Stimulated activated CD4-positive, alpha-beta T cell treated with anti-CD3 and anti-CD28 coated beads, Interleukin-2, amount 100 ng/mL, for 48 hours (primary cell): ENCODE measurements around the gene SLC35C1.
"Not testable (repeated sequence)": the region's sequence is repeated elsewhere in the genome, so short reads cannot be mapped to it uniquely, and the experiment has no call there.

Experiments used
- DNase-seq, 2 donors: peaks; one replicate each; pipeline ENCODE4 v3.0.0-alpha.2; 2020

The SLC35C1 gene

DNA sequence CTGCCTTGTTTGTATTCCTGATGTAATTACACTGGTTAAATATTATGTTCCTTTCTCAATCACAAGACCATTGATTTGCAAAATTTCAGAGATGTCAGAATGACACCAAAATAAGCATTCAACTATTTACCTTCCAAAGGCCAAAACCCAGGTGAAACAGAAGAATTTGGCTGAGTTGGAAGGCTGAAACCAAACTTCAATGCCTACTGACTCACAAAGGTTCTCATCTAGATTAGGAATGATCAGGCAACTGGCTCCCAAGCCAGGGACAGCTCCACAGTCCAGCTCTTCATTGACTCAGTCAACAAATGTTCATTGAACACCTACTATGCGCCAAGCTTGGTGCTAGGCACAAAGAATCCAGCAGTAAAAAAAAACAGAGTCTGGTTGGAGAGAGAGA, 13.4 kb upstream of the SLC35C1 start:
- DNase-seq, result no peak

DNA sequence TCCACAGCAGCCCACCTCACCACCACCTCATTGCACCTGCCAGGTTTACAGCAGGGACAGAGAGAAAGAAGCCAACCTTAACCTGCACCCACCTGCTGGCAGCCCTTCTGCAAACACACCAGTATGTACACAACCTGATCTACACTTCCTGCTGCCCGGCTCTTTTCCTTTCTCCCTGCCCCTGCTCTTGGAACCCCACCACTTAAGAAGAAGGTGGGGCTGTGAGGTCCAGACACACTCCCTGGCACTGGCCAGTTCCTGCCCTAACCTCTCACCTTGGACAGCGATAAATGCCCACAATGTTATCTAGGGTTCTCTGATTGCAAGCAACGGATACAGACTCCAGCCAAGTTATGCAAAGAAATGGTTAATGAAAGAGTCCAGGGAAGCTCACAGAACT, 10.8 kb upstream of the SLC35C1 start:
- no peak for DNase-seq

DNA sequence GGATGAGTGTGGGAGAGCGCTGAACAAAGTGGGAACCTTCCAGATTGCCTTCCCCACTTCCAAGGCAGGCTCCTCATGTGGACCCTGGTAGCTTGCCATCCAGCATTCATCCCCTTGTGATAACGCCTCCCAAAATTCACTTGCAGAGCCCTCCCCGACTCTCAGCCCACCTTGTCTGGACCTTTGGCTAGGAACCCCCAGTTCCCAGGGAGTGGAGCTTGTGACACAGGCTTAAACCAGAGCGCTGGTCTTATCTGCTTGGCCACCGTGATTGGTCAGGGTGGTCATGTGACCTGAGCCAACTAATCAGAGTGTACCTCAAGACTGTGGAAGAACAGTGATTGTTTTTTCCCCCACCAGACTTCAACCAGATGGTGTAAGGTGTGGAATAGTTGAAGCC, 9.6 kb upstream of the SLC35C1 start:
- DNase-seq, result no peak

DNA sequence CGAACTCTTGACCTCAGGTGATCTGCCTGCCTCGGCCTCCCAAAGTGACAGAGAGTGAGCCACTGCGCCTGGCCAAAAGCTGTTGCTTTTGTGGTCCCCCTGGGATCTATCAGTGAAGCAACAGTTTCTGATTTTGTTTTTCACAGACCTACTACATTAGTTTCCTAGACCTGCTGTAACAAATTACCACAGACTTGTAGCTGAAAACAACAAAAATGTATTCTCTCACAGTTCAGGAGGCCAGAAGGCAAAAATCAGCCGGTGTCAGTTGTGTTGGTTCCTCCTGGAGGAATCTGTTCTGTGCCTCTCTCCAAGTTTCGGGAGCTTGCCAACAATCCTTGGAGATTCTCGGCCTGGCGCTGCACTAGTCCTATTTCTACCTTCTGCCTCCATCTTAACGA, 8.5 kb upstream of the SLC35C1 start:
- DNase-seq, result no peak

DNA sequence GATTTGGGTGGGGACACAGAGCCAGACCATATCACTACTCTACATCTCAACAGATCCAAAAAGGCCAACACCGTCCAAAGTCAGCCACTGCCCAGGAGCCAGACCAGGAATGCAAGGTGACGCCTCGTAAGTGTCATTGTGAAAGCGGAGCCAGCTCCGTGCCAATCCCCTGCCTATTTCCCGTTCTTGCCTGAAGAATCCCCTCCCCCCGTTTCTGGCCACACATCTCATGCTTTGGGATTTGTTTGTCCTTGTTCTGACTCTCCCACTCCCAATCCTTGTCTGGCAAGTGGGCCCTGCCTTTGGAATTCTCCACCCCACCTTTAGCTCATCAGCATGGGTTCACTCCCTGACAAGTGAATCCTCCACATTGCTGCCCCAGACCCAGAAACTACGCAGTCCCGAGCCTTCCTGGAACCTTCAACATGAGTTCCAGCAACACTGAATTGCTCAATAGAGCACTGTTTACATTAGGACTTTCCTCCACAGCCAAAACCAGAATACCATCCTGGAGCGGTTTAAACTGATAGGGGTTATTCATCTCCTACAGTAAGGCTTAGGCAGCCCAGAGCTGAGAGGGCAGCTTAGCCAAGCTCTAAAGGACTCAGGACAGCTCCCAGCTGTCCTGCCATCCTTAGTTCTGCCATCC, 6.0 kb upstream of the SLC35C1 start:
- no peak for DNase-seq

DNA sequence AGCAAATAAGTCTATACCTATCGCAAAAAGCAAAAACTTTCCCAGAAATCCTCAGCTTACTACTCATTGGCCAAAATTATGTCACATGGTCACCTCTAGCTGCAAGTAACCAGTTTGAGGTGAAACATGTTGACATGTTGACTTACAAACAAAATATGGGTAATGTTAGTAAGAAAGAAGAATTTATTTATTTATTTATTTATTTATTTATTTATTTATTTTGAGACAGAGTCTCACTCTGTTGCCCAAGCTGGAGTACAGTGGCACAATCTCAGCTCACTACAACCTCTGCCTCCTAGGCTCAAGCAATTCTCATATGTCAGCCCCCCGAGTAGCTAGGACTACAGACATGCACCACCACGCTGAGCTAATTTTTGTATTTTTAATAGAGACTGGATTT, 5.4 kb upstream of the SLC35C1 start:
- no peak for DNase-seq

DNA sequence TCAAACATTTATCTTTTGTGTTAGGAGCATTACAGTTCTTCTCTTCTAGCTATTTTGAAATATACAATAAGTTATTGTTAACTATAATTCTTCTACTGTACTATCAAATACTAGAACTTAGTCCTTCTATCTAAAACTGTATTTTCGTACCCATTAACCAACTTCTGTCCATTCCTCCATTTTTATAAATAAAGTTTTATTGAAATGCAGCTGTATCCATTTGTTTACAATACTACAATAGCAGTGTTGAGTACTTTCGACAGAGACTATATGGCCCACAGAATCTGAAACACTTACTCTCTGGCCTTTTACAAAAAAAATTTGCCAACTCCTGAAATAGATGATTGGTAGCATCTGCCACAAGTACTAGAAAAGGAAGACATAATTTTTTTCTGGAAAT, 4.7 kb upstream of the SLC35C1 start:
- no peak for DNase-seq

DNA sequence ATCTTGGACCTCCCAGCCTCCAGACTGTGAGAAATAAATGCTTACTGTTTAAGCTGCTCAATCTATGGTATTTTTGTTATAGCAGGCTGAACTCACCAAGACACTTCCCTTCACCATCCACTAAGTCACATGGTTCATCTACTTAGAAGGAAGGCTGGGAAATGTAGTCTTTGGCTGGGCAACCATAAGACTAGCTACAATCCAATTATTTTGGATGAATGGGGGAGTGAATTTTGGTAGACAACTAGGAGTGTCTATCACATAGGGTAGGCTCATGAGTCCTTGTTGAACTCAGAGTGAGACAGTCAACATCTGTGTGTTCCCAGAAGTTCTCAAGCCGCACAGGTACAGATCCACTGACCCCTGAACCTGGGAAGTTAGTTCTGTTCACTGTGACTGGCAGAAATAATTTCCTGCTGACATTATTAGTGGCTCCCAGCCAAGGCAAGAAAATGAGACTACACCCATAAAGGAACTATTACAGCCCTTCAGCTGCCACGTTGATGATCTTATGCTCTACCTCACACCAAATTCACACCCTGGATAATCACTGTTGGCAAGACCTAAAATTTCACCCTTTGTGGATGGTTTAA, 3.1 kb upstream of the SLC35C1 start:
- DNase-seq, result no peak

DNA sequence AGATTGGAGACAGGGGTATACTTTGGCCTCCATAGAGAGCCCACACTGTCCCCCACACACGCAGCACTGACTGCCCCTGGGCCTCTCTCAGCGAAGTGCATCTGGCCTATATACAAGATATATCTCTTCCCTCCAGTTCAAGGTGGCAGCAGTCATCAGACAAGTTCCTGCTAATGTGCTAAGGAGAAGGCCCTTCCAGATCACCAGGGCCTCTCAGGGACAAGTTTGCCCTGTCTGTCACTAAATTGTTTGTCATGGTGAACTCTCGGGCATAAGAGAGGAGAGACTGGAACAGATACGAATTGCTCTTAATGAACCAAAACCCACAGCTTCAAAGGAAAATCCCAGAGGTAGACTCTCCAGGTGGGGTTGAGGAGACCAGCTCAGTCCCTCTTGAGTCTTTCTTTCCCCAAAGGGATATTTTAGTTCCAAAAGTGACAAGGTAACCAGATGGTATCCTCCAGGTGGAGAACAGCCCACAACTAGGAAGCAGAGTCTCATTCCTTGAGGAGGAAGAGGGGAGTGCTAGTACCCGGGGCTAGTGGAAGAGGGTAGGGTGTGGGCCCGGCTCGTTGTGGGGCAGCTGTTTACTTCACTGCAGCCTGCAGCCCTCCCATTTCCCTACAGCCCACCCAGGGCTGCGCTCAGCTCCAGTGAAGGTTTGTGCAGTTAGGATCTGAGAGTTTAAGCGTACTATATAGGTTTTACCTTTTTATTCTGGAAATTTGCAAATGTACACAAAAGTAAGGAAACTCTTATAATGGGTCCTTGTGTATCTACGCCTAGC, 2.2 kb upstream of the SLC35C1 start:
- no peak for DNase-seq

DNA sequence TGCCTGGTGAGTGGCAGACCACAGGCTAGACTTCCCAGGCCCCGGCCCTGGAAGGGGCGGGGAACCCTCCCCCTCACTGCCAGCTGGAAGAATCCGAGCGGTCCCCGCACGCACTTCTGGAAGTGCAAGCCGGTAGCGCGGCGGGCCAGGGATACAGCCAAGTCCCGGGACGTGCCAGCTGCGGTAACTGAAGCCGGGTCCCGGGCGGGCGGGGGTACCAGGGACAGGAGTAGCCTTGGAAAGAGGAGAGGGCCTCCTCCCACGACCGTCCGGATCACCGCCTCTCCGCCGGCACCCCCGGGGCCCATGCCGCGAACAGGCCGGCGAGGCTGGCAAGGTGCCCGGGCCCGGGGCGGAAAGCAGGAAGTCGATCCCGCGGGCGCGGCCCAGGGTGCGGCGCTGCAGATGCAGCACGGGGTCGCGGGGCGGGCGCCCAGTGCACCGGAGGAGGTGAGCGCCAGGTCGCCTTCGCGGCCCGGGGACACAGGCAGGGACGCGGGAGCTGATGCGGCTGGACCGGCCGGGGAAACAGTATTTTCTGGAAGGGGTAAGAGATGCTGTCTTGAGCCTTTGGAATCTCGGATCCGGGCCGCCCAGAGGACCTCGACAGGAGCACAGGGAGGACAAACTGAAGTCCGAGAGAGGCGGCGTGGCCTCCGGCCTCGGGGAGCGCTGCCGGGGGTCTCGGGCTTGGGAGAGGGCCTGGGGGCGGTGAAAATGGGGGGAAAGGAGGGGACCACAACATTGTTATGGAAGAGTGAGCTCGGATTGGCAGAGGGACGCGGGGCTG, 783 bp upstream of the SLC35C1 start:
- peak; percentile 48 to 61 for DNase-seq

DNA sequence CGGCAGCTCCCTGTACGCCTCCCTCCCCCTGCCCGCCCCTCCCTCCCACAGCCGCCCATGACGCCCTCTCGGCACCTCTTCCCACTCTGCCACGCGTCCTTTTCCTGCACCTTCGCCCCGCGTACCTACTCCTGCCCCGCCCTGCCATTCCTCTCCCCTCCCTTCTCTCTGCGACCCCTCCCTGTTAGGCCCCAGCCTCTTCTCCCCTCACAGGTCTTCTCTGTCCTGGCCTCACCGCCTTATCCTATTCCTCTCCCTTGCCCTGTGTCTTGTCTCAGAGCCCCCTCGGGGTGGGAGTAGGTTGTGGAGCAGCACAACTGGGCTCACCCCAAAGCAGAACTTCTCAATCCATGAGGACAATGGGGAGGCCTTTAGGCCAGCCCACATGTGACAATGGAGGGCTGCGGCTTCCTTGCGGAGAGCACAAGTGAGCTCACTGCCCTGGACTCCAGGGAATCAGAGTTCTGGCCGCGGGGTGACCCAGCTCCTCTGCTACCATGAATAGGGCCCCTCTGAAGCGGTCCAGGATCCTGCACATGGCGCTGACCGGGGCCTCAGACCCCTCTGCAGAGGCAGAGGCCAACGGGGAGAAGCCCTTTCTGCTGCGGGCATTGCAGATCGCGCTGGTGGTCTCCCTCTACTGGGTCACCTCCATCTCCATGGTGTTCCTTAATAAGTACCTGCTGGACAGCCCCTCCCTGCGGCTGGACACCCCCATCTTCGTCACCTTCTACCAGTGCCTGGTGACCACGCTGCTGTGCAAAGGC, 539 bp downstream of the SLC35C1 start:
- DNase-seq, result peak in 1 of 2 donors; percentile 12

DNA sequence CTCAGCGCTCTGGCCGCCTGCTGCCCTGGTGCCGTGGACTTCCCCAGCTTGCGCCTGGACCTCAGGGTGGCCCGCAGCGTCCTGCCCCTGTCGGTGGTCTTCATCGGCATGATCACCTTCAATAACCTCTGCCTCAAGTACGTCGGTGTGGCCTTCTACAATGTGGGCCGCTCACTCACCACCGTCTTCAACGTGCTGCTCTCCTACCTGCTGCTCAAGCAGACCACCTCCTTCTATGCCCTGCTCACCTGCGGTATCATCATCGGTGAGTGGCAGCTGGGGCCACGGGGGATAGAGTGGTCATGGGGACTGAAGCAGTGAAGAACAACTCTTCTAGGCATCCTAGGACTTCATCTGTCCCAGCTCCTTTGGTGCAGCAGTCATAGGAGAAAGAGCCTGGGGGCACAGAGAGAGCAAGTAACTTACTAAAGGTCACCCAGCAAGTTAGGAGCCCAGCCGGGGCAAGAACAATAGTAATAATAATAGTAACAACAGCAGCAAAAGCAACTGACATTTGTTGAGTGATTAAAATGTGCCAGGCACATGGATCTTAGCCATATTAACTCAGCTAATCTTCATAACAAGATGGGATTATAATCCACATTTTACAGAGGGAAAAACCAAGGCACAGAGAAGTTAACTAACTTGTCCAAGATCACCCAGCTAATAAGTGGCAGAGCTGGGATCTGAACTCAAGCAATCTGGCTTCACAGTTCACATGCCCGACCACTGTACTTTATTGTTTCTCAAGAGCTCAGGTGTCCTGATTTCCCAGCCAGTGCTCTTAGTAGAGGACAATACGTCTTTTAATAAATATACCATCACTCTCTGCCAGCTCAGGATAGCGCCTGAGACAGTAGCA, 1.4 kb downstream of the SLC35C1 start:
- no peak for DNase-seq

DNA sequence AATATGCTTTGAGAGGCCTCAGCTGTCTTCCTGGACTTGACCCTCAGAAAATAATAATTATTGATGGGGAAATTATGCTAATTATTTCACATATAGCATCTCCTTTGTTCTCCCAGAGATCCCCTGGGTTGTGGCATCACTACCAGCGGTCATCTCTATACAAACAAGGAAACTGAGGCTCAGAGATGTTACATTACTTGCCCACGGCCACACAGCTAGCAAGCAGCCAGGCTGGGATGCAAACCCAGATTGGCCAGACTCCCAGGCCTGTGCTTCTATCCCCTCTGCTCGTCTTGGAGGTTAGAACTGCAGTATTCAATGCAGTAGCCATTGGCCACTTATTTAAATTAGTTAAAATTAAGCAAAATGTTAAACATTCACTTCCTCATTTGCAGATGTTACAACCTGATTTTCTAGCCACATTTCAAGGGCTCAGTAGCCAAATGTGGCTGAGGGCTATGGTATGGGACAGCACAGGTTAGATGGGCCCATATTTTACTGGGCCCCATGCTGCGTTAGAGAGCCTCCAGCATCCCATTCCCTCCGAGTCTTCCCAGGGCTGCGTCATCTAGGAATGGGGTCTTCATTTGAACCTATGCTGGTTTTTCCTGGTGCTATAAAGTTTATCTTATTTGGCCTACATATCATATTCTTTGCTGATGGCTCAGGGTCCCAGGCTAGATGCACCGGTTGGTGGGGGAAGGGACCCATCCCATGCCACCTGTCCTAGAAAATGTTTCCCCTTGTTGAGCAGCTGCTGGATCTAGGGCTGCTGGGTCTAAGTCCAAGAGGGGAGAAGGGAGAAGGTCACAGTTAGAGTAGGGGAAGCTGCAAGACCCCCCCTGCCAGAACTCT, 2.2 kb downstream of the SLC35C1 start:
- no peak for DNase-seq

DNA sequence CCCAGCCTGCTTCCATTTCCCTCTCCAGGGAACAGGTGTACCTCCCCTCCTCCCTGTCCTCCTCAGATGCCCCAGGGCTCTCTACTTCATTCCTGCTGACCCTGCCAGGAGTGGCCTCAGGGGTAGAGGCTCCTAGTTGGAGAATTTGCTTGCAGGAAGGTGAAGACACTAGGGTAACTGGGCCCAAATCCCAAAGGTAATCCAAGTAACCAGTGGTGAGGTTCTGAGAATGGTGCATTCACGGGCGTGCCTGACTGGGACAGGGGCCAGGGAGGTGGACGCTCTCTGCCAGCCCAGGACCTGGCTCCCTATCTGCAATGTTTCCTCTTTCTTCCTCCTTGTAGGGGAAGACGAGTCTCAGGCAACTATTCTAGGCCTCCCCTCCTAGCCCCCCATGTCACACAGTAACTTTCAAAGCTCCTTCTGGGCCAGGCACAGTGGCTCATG, 2.9 kb downstream of the SLC35C1 start:
- no peak for DNase-seq

DNA sequence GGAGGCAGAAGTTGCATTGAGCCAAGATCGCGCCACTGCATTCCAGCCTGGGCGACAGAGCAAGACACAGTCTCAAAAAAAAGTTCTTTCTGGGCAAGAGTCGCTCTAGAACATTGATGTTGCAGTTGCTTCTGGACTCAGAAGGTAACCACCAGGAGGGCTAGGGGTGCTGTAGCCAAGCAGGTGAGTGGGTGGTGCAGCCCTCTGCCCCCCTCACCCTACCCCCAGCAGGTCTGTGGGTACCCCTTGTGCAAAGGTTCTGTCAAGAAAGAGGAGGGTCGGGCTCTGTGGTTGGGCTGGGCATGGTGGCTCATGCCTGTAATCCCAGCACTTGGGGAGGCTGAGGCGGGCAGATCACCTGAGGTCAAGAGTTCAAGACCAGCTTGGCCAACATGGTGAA, 3.5 kb downstream of the SLC35C1 start:
- not testable (repeated sequence) for DNase-seq

DNA sequence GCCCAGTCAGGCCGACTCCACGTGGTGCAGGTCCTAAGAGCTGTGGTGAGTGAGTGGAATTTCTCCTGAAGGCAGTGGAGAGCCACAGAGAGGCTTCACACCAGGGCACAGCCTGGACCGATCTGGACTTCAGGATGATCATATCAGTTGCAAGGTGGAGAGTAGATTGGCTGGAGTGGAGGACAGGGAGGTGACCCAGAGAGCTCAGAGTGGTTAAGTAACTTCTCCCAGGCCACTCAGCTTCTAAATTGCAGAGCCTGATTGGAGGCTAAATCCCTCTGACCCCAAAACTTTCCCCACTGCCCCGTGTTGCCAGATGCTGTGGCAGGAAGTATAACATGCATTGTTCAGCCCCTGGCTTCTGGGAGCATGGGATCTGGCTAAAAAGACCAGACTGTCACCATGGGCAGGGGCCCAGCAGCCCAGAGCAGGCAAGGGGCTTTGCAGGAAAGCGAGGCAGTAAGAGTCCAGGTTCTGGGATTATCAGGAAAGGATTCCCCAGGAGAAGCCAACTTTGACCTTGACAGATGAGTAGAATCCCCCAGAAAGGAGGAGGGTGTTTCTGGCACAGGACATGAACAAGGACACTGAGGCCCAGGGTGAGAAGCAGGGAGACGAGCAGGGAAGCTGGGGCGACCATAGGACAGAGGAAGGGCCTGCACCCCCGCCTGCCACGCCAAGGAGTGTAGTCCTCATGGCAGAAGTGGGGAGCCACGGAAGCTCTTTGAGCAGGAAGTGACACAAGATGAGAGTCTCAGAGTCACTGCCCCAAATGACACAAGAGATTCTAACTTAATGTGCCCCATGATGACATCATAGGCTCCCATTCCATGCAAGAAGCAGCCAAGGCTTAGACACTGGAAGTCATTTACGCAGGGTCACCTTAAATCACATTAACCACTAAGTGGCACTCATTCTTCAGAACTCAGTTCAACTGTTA, 4.8 kb downstream of the SLC35C1 start:
- no peak for DNase-seq

DNA sequence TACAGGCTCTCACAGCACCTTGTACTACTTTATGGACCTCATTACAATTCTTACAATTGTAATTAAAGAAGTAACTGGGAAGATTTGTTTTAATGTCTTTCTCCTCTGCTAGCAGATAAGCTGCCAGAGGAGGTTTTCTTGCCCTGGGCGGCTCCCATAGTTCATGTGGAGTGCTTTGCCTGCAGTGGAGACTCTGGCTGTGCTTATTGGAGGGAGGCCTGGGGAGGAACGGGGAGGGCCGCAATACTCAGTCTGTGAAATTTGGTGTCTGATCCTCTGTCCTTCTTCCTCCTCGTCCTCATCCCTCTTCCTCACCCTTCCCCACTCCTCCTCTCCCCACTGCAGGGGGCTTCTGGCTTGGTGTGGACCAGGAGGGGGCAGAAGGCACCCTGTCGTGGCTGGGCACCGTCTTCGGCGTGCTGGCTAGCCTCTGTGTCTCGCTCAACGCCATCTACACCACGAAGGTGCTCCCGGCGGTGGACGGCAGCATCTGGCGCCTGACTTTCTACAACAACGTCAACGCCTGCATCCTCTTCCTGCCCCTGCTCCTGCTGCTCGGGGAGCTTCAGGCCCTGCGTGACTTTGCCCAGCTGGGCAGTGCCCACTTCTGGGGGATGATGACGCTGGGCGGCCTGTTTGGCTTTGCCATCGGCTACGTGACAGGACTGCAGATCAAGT, 5.6 kb downstream of the SLC35C1 start:
- no peak for DNase-seq

DNA sequence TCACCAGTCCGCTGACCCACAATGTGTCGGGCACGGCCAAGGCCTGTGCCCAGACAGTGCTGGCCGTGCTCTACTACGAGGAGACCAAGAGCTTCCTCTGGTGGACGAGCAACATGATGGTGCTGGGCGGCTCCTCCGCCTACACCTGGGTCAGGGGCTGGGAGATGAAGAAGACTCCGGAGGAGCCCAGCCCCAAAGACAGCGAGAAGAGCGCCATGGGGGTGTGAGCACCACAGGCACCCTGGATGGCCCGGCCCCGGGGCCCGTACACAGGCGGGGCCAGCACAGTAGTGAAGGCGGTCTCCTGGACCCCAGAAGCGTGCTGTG, 6.1 kb downstream of the SLC35C1 start:
- DNase-seq, result no peak
